CD4-positive, alpha-beta T cell treated with Interleukin-4 for 4 hours (primary cell): ENCODE data around the gene TNFSF11.

ENCODE experiments used
- DNase-seq: peaks from one replicate; pipeline ENCODE4 v3.0.0-alpha.2; 2020

The TNFSF11 gene

DNA sequence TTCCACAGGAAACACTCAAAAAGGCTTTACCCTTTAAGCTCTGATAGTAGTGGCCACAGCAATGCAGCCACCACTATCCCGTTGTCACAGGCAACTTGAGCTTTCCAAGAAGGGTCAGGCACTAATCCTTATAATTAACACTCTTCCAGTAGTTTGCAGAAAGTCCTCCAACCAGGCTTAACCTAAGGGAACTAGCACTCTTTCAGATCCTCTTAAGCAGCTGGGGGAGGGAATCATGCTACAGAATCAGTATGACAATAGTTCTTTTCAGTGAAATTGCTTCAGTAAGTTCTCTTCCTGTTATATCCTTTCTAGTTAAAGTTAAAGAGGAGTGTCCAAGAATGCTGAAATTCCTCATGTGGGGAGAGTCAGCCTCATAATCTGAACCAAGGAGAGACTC is 82.2 kb downstream of the TNFSF11 start:
- DNase-seq: no peak

DNA sequence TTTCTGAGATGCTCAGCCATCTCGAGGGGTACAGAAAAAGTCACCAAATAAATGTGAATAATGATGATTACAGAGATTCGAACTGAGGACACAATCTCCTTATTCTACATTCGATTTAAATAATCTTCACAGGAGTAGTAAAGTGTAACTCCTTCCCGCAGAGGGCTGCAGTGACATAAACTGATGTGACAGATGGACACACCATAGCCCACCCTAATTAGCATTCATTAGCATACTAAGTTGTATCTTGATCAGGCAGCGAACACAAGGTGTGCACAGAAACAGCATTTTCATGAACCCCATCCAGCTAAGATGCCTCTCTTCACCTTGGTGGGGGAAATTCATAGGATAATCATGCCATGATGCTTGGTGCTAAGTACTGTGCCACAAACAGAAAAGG is 83.0 kb downstream of the TNFSF11 start:
- DNase-seq: no peak
